OCI-LY7 (cell line): Measurements from ENCODE around the gene DRAM1. TPM values are rescaled to one million over a fixed set of nuclear protein-coding genes. Genes with fewer than 3 reads are reported as not detected.
"Not testable (repeated sequence)": the region's sequence is repeated elsewhere in the genome, so short reads cannot be mapped to it uniquely, and the experiment has no call there.

ENCODE experiments used
- BruUV-seq: library from RNA; stranded (reverse); fragments of 400-500 nt; replicated peaks from 2 replicates; lab custom pipeline; 2021; lab: Mats Ljungman, UMichigan
- CTCF ChIA-PET: fragments of 300-600 bp; sonication (Branson Sonifier 250); formaldehyde crosslinking; loops from one replicate; lab custom pipeline; 2022; ENCODE audit warnings: antibody characterized with exemption; ENCODE audit not compliant: unreplicated experiment; lab: Charles Lee
- POLR2A ChIA-PET: fragments of 300-600 bp; sonication (Branson Sonifier 250); formaldehyde crosslinking; loops from one replicate; lab custom pipeline; 2022; ENCODE audit warnings: antibody characterized with exemption; lab: Charles Lee
- DNase-seq: peaks from one replicate; pipeline ENCODE4 v3.0.0-alpha.2; 2015; ENCODE audit warnings: low spot score
- H2AFZ ChIP-seq: fragments of 200-600 bp; sonication (generic), shearing (Covaris generic); 2 replicates; pipeline ENCODE4 v1.6.1; 2014; ENCODE audit warnings: mild to moderate bottlenecking, antibody characterized with exemption, low read length, moderate library complexity
- H3K27ac ChIP-seq: fragments of 200-600 bp; sonication (generic); 2 replicates; pipeline ENCODE4 v1.5.1; 2014; ENCODE audit warnings: mixed run types, low read depth, mild to moderate bottlenecking, moderate library complexity, low read length, inconsistent platforms; ENCODE audit not compliant: poor library complexity, severe bottlenecking
- H3K36me3 ChIP-seq: fragments of 200-600 bp; sonication (generic); 2 replicates; pipeline ENCODE4 v1.6.1; 2014; ENCODE audit warnings: mild to moderate bottlenecking, antibody characterized with exemption, low read length, moderate library complexity, mixed read lengths; ENCODE audit not compliant: insufficient read depth
- H3K4me1 ChIP-seq: fragments of 200-600 bp; sonication (generic); 2 replicates; pipeline ENCODE4 v1.5.1; 2014; ENCODE audit warnings: mild to moderate bottlenecking, low read length; ENCODE audit not compliant: insufficient read depth, poor library complexity, severe bottlenecking
- H3K4me2 ChIP-seq: fragments of 200-600 bp; sonication (generic); 2 replicates; pipeline ENCODE4 v1.6.1; 2014; ENCODE audit warnings: mild to moderate bottlenecking, low read length
- H3K4me3 ChIP-seq: fragments of 200-600 bp; sonication (generic); 2 replicates; pipeline ENCODE4 v1.5.1; 2014; ENCODE audit warnings: mild to moderate bottlenecking, low read depth, low read length; ENCODE audit not compliant: poor library complexity, severe bottlenecking
- H3K79me2 ChIP-seq: fragments of 200-600 bp; sonication (generic); 2 replicates; pipeline ENCODE4 v1.6.1; 2016; ENCODE audit warnings: low read depth, mild to moderate bottlenecking, low read length, moderate library complexity, mixed read lengths; ENCODE audit not compliant: insufficient read depth
- H3K9me2 ChIP-seq: fragments of 200-600 bp; sonication (generic); 2 replicates; pipeline ENCODE4 v1.6.1; 2016; ENCODE audit warnings: mild to moderate bottlenecking, low read length, mixed read lengths; ENCODE audit not compliant: insufficient read depth
- H3K9me3 ChIP-seq: fragments of 200-600 bp; sonication (generic); 2 replicates; pipeline ENCODE4 v1.6.1; 2014; ENCODE audit warnings: mild to moderate bottlenecking, mixed run types, low read length, mixed read lengths
- H4K20me1 ChIP-seq: fragments of 200-600 bp; sonication (generic); 2 replicates; pipeline ENCODE4 v1.6.1; 2014; ENCODE audit warnings: mild to moderate bottlenecking, antibody characterized with exemption, low read length, moderate library complexity, mixed read lengths; ENCODE audit not compliant: insufficient read depth
- CTCF ChIP-seq: fragments of 200-600 bp; sonication (generic); conservative IDR thresholded peaks from 2 replicates; pipeline ENCODE4 v1.5.1; 2014; ENCODE audit warnings: mild to moderate bottlenecking, antibody characterized with exemption, low read length, moderate library complexity, mixed read lengths
- EZH2phosphoT487 ChIP-seq: fragments of 200-600 bp; sonication (generic); IDR thresholded peaks from 2 replicates; pipeline ENCODE4 v1.6.1; 2018; ENCODE audit warnings: low read depth, borderline replicate concordance, mild to moderate bottlenecking, mixed run types, antibody characterized with exemption, low read length, moderate library complexity, mixed read lengths
- intact Hi-C: fragments of 100-400 bp; cut with micrococcal nuclease; formaldehyde crosslinking; loops from one replicate; pipeline ENCODE4 v1.10.0; 2022; ENCODE audit not compliant: unreplicated experiment
- total RNA-seq, 2 experiments: library from RNA; depleted of rRNA in 1 of 2; stranded (reverse); fragments of >200 nt in 1 of 2; shearing (Covaris generic) in 1 of 2; gene quantifications; 2 replicates each; pipeline ENCODE4 v1.2.3, GENCODE V29; 2014 to 2022

The DRAM1 gene
- total RNA-seq, 2 experiments from 2014 or later: not detected

- POLR2A ChIA-PET: interaction anchor here (0.9 to 1.2 kb wide), 3 partner anchors 9 to 19 kb away, joined by 3 read pairs; no protein-coding TSS in a partner anchor
- intact Hi-C loops: loop anchor here (2.0 to 5.0 kb wide), 6 partner anchors 143 to 961 kb away; partner anchors contain the start of gene WASHC3
- H3K36me3 ChIP-seq: no peaks in the 10 kb centered on the region
- H3K4me3 ChIP-seq: no peak overlapping the region
- H3K9me2 ChIP-seq: no peaks in the 10 kb centered on the region
- no peak overlapping the region for H3K27ac ChIP-seq
- no peak for TF ChIP-seq EZH2phosphoT487
- TF ChIP-seq CTCF: no peak
- no peaks in the 10 kb centered on the region for H3K79me2 ChIP-seq
- no peaks in the 10 kb centered on the region for H3K9me3 ChIP-seq
- CTCF ChIA-PET: no interaction called here
- H3K4me1 ChIP-seq: peaks cover 11% of the 10 kb centered on the region
- DNase-seq: no peak
- no peak overlapping the region for H3K4me2 ChIP-seq
- no peaks in the 10 kb centered on the region for H4K20me1 ChIP-seq
- BruUV-seq: no TSS peak
- no peak overlapping the region for H2AFZ ChIP-seq
Measured at GRCh38 chr12:101915841-101916240, 38.5 kb downstream of the DRAM1 start.

DNA sequence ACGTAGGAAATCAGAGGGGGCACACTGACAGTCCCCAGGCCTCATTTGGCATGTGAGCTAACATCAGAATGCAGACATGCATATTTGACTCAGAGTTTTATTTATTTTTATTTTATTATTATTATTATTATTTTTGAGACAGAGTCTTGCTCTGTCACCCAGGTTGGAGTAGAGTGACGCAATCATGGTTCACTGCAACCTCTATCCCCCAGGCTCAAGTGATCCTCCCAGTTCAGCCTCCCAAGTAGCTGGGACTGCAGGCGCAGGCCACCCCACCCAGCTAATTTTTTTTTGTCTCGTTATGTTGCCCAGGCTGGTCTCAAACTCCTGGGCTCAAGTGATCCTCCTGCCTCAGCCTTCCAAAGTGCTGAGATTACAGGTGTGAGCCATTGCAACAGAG lies 41.4 kb downstream of the DRAM1 start:
- ChIA-PET CTCF (interaction anchor here (1.1 to 1.2 kb wide), 2 partner anchors 18 to 145 kb away, joined by 3 to 4 read pairs; no protein-coding TSS in a partner anchor), POLR2A (interaction anchor here (0.8 to 1.1 kb wide), 2 partner anchors 10 to 20 kb away, joined by 3 to 4 read pairs; no protein-coding TSS in a partner anchor)
- intact Hi-C loops: loop anchor here (5.0 kb wide), 3 partner anchors 143 to 958 kb away; partner anchors contain the start of gene WASHC3
- H4K20me1 ChIP-seq, H3K4me3 ChIP-seq, H3K27ac ChIP-seq, H3K9me2 ChIP-seq, H2AFZ ChIP-seq, DNase-seq, H3K79me2 ChIP-seq, H3K4me2 ChIP-seq, BruUV-seq, H3K36me3 ChIP-seq, H3K9me3 ChIP-seq: not testable (repeated sequence)
- H3K4me1 ChIP-seq: peaks cover 11% of the 10 kb centered on the region

GRCh38 chr12:101919447-101919846 lies 42.1 kb downstream of the DRAM1 start:
- no peak overlapping the region for H3K27ac ChIP-seq
- H3K79me2 ChIP-seq: no peaks in the 10 kb centered on the region
- ChIA-PET POLR2A (interaction anchor here (0.8 to 1.3 kb wide), 4 partner anchors 16 to 23 kb away, joined by 3 to 5 read pairs (median 4); no protein-coding TSS in a partner anchor), CTCF (interaction anchor here (1.1 kb wide), 1 partner anchor 17 kb away, joined by 4 read pairs; no protein-coding TSS in a partner anchor)
- H3K4me3 ChIP-seq: no peak overlapping the region
- H3K9me3 ChIP-seq: no peaks in the 10 kb centered on the region
- DNase-seq: no peak
- intact Hi-C loops: loop anchor here (5.0 kb wide), 3 partner anchors 143 to 958 kb away; partner anchors contain the start of gene WASHC3
- no peak overlapping the region for H3K4me2 ChIP-seq
- TF ChIP-seq EZH2phosphoT487 (no peak), CTCF (no peak)
- no TSS peak for BruUV-seq
- peaks cover 11% of the 10 kb centered on the region for H3K4me1 ChIP-seq
- H3K9me2 ChIP-seq: no peaks in the 10 kb centered on the region
- no peak overlapping the region for H2AFZ ChIP-seq
- no peaks in the 10 kb centered on the region for H3K36me3 ChIP-seq
- no peaks in the 10 kb centered on the region for H4K20me1 ChIP-seq
